Breast epithelium (tissue), 3 donors: ENCODE data around the gene CYP24A1.

Experiments
- CTCF ChIP-seq, 3 donors: fragments of 450-650 bp; IDR thresholded peaks; one replicate each; pipeline ENCODE4 v1.5.1; 2016 to 2017; ENCODE audit warnings: antibody characterized with exemption in 3 of 3, mild to moderate bottlenecking in 3 of 3, moderate library complexity in 3 of 3
- POLR2A ChIP-seq: fragments of 450-650 bp; IDR thresholded peaks from one replicate; pipeline ENCODE4 v1.6.1; 2016; ENCODE audit warnings: antibody characterized with exemption, mild to moderate bottlenecking, moderate library complexity
- POLR2AphosphoS5 ChIP-seq, 3 donors: sonication (generic); formaldehyde crosslinking; IDR thresholded peaks; one replicate each; pipeline ENCODE4 v1.6.1; 2017; ENCODE audit warnings: antibody characterized with exemption in 3 of 3

- TF ChIP-seq CTCF (IDR thresholded peaks at IDR 0.05), result no peak
- no peak for TF ChIP-seq POLR2AphosphoS5 (IDR thresholded peaks at IDR 0.05)
- TF ChIP-seq POLR2A, result no peak
Measured at GRCh38 chr20:54153041-54153327, 20.8 kb downstream of the CYP24A1 start.
